ENCODE data around the gene CHEK1.
"Not testable (repeated sequence)": the region's sequence is repeated elsewhere in the genome, so short reads cannot be mapped to it uniquely, and the experiment has no call there.

CHEK1 gene

DNA sequence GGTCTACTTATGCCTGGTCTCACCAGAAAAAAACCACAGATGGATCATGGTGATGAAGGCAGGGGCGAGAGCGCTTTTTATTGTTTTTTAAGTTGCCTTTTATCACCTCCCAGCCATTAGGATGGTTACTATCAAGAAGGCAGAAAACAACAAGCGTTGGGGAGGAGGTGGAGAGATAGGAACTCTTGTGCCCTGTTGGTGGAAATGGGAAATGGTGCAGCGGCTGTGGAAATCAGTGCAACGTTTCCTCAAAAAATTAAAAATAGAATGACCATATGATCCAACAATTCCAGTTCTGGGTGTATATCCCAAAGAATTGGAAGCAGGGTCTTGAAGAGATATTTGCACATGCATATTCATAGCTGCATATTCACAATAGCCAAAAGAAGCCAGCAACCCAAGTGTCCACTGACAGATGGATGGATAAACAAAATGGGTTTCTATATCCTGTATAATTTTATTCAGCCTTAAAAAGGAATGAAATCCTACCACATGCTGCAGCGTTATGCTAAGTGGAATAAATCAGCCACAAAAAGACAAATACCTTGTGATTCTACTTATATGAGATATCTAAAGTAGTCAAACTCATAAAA is 76.2 kb downstream of the CHEK1 start:
- DNase-seq (ENCODE audit: low read depth in 2 of 2): no peak

DNA sequence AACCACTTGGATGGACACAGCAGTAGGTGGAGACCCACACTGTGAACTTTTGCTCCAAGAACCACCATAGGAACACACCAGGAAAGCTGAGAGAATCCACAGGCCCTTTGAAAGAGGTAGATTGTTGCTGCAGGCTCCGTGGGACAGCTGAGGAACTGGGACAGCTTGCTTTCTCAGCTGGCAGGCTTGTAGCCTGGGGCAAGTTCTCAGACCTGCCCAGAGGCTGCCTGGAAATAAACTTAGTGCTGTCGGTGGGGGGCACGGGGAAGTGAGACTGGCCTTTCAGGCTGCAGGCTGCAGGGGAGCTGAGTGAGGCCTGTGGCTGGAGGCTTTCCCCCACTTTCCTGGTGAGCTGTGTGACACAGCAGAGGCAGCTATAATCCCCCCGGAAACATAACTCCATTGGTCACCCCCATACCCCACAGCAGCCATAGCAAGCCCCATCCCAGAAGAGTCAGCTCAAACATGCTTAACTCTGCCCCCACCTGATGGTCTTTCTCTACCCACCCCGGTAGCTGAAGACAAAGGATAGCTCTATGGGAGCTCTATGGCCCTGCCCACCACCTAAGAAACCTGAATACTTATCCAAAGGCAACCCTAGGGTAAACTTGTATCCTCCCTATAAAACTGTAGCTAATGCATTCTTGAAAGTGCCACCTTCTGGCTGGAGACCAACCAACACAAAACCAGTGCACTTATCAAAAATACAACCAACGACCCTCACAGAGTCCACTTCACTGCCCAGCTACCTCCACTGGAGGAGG is 77.1 kb downstream of the CHEK1 start:
- no peak for DNase-seq (ENCODE audit: low read depth in 2 of 2)

DNA sequence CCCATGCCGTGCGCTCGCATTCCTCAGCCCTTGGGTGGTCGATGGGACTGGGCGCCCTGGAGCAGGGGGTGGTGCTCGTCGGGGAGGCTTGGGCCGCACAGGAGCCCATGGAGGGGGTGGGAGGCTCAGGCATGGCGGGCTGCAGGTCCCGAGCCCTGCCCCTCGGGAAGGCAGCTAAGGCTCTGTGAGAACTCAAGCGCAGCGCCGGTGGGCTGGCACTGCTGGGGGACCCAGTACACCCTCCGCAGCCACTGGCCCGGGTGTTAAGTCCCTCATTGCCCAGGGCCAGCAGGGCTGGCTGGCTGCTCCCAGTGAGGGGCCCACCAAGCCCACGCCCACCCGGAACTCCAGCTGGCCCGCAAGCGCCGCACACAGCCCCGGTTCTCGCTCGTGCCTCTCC is 79.7 kb downstream of the CHEK1 start:
- not testable (repeated sequence) for DNase-seq (ENCODE audit: low read depth in 2 of 2)

DNA sequence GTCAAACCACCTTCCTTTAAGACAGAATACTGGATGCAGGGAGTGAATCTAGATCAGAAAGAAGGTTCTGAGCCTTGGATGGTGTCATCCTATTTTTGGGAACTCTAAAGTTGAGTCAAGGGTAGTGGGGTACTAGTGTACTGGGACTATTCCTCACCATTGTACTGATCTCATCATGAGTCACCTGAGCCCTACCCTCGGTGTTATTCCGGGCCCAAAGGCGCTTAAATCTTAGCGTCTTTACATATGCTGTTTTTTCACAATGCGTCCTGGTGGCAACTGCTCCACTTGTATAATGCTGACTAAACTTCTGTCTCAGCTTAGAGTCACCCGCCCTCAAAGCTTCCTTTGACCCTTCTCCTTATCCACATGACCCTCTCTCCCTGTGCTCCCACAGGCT is 95.8 kb downstream of the CHEK1 start:
- no peak for DNase-seq (ENCODE audit: low read depth in 2 of 2)

DNA sequence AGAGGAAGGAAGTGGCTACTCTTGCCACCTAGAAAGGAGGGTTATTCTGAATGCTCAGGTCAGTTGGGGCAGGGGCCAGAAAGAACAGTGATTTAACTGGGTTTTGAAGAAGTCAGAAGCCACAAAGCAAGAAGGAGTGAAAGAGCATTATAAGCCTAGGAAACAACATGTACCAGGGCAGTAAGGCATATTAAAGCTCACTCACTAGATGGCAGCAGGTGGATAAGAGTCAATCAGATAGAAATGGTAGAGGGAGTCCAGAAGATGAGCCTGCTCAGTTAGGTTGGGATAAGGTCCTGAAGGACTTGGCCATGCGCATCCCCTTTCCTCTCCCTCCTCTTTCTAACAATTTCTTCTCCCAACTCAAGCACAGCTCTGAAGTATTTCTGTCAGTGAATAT is 99.2 kb downstream of the CHEK1 start:
- DNase-seq (ENCODE audit: low read depth in 2 of 2): no peak
